K562 (cell line): ENCODE data around the gene JUND. TPM values are rescaled to one million over a fixed set of nuclear protein-coding genes. Genes with fewer than 3 reads are reported as not detected.

Source experiments
- ATAC-seq: fragments of 200-7000 bp; cut with Tn5 transposase; 3 replicates; pipeline ENCODE4 v1.9.1; 2020; ENCODE audit warnings: moderate library complexity
- BruUV-seq: library from RNA; stranded (reverse); fragments of 400-500 nt; replicated peaks from 2 replicates; lab custom pipeline; 2021; lab: Mats Ljungman, UMichigan
- CTCF ChIA-PET: fragments of 300-600 bp; formaldehyde crosslinking; extraction: SDS; loops from one replicate; lab custom pipeline; 2021; ENCODE audit warnings: low intra/inter-chr PET ratio; lab: Yijun Ruan, JAX
- POLR2A ChIA-PET: fragments of 300-600, 350-650 bp; sonication (Branson Sonifier 250); formaldehyde crosslinking; extraction: SDS; loops from one replicate; lab custom pipeline; 2021; ENCODE audit warnings: antibody characterized with exemption, inconsistent platforms; lab: Yijun Ruan, JAX
- DNase-seq, 4 experiments: peaks; one replicate each; pipeline versions ENCODE4 v3.0.0 to v3.0.0-alpha.2; 2011 to 2018; ENCODE audit warnings: low spot score in 3 of 4, mixed read lengths in 3 of 4; ENCODE audit errors: extremely low read depth in 1 of 4
- FAIRE-seq: peaks from 2 replicates; lab custom pipeline; 2011; peaks lifted over from hg19 to GRCh38; lab: Jason Lieb, UNC
- H2AFZ ChIP-seq: 2 replicates; pipeline ENCODE4 v1.6.0; 2011; ENCODE audit warnings: low read depth, low read length, control low read depth, inconsistent platforms
- H3K27ac ChIP-seq: fragments of 200-600 bp; 3 replicates; pipeline ENCODE4 v1.8.0; 2011; ENCODE audit warnings: low read depth, mild to moderate bottlenecking, control low read depth, inconsistent platforms, low read length, moderate library complexity, mixed read lengths; ENCODE audit errors: extremely low read depth
- H3K27me3 ChIP-seq, 2 experiments: fragments of 300-600 bp in 1 of 2; 2 replicates in 1 of 2; 3 replicates in 1 of 2; pipeline versions ENCODE4 v1.6.0 to v1.8.0; 2011; ENCODE audit warnings: inconsistent platforms in 2 of 2, low read length in 2 of 2, mild to moderate bottlenecking in 1 of 2, mixed read lengths in 1 of 2, moderate library complexity in 1 of 2; ENCODE audit not compliant: control insufficient read depth in 2 of 2, insufficient read depth in 2 of 2
- H3K36me3 ChIP-seq: fragments of 300-600 bp; 3 replicates; pipeline ENCODE4 v1.8.0; 2011; ENCODE audit warnings: mild to moderate bottlenecking, low read length, inconsistent platforms; ENCODE audit not compliant: control insufficient read depth, insufficient read depth
- H3K4me1 ChIP-seq, 2 experiments: fragments of 200-600 bp in 1 of 2; replicated peaks in 1 of 2; 2 replicates in 1 of 2; 3 replicates in 1 of 2; pipeline versions ENCODE4 v1.5.1 to v1.8.0; 2011; ENCODE audit warnings: inconsistent platforms in 2 of 2, low read length in 2 of 2, mild to moderate bottlenecking in 1 of 2, mixed read lengths in 1 of 2, moderate library complexity in 1 of 2; ENCODE audit not compliant: control insufficient read depth in 2 of 2, insufficient read depth in 2 of 2
- H3K4me2 ChIP-seq: 2 replicates; pipeline ENCODE4 v1.6.1; 2011; ENCODE audit warnings: low read length, control low read depth, inconsistent platforms, mixed read lengths; ENCODE audit not compliant: insufficient read depth
- H3K4me3 ChIP-seq: fragments of 200-600 bp; sonication (generic), shearing (Covaris generic); 2 replicates; pipeline ENCODE4 v1.5.1; 2016; ENCODE audit warnings: control low read depth, inconsistent platforms
- H3K79me2 ChIP-seq: fragments of 200-600 bp; 3 replicates; pipeline ENCODE4 v1.8.0; 2011; ENCODE audit warnings: low read length, inconsistent platforms; ENCODE audit not compliant: control insufficient read depth, insufficient read depth
- H3K9ac ChIP-seq, 2 experiments: 2 replicates each; pipeline versions ENCODE4 v1.6.0 to v1.6.1; 2011; ENCODE audit warnings: low read depth in 2 of 2, low read length in 2 of 2, control low read depth in 1 of 2, inconsistent platforms in 1 of 2, mild to moderate bottlenecking in 1 of 2, mixed read lengths in 1 of 2; ENCODE audit not compliant: insufficient read depth in 1 of 2
- H3K9me1 ChIP-seq: one replicate; pipeline ENCODE4 v1.6.0; 2011; ENCODE audit warnings: inconsistent platforms, mild to moderate bottlenecking, low read length, moderate library complexity; ENCODE audit not compliant: control insufficient read depth, insufficient read depth
- H3K9me3 ChIP-seq: replicated peaks from 2 replicates; pipeline ENCODE4 v1.5.1; 2011; ENCODE audit warnings: low read depth, low read length, inconsistent platforms; ENCODE audit not compliant: control insufficient read depth, insufficient read depth
- H4K20me1 ChIP-seq: replicated peaks from 2 replicates; pipeline ENCODE4 v1.6.1; 2011; ENCODE audit warnings: low read length, inconsistent platforms, mixed read lengths; ENCODE audit not compliant: control insufficient read depth, insufficient read depth
- ATF4 ChIP-seq: fragments of 450-650 bp; formaldehyde crosslinking; IDR thresholded peaks from 2 replicates; pipeline ENCODE4 v1.4.0; 2022; ENCODE audit warnings: mild to moderate bottlenecking, moderate library complexity
- BMI1 ChIP-seq: fragments of 150-350 bp; IDR thresholded peaks from 2 replicates; pipeline ENCODE4 v1.6.1; 2014; ENCODE audit warnings: low read length
- CEBPB ChIP-seq: fragments of 450-650 bp; IDR thresholded peaks from 2 replicates; pipeline ENCODE4 v1.6.1; 2016; ENCODE audit warnings: missing genetic modification characterization, missing compliant biosample characterization
- ETV5 ChIP-seq: sonication (generic); formaldehyde crosslinking; IDR thresholded peaks from 2 replicates; pipeline ENCODE4 v1.4.0; 2020; ENCODE audit warnings: low read depth, mild to moderate bottlenecking, missing genetic modification reagents
- FOXJ2 ChIP-seq: fragments of 200-800 bp; sonication (Bioruptor generic); IDR thresholded peaks from 2 replicates; pipeline ENCODE4 v1.6.1; 2016; ENCODE audit warnings: missing genetic modification characterization, missing compliant biosample characterization
- FOXK1 ChIP-seq: sonication (generic); formaldehyde crosslinking; IDR thresholded peaks from 2 replicates; pipeline ENCODE4 v1.8.0; 2022; ENCODE audit warnings: missing genetic modification reagents, mild to moderate bottlenecking, borderline replicate concordance
- FOXP1 ChIP-seq: sonication (generic); formaldehyde crosslinking; IDR thresholded peaks from 2 replicates; pipeline ENCODE4 v1.8.0; 2022; ENCODE audit warnings: mild to moderate bottlenecking, missing genetic modification reagents
- GABPB2 ChIP-seq: fragments of 250-450 bp; sonication (Bioruptor Pico); conservative IDR thresholded peaks from 2 replicates; pipeline ENCODE4 v1.5.1; 2021; ENCODE audit warnings: mild to moderate bottlenecking
- HNRNPK ChIP-seq: fragments of 200-400 bp; formaldehyde crosslinking; IDR thresholded peaks from one replicate; pipeline ENCODE4 v1.6.1; 2018; ENCODE audit warnings: mild to moderate bottlenecking, low read depth, low read length; ENCODE audit not compliant: poor library complexity, severe bottlenecking
- KLF16 ChIP-seq: IDR thresholded peaks from 2 replicates; pipeline ENCODE4 v1.6.1; 2016; ENCODE audit warnings: antibody characterized with exemption
- NFYB ChIP-seq: IDR thresholded peaks from 2 replicates; pipeline ENCODE4 v1.6.1; 2011; ENCODE audit warnings: mild to moderate bottlenecking, moderate library complexity; ENCODE audit not compliant: insufficient read length; ENCODE audit errors: extremely low read depth
- NKRF ChIP-seq: fragments of 450-650 bp; IDR thresholded peaks from 2 replicates; pipeline ENCODE4 v1.6.1; 2016; ENCODE audit warnings: borderline replicate concordance
- POLR2B ChIP-seq: fragments of 450-650 bp; IDR thresholded peaks from 2 replicates; pipeline ENCODE4 v1.6.1; 2018; ENCODE audit warnings: low read depth; ENCODE audit not compliant: partially characterized antibody
- RBM25 ChIP-seq: fragments of 200-400 bp; formaldehyde crosslinking; IDR thresholded peaks from 2 replicates; pipeline ENCODE4 v1.6.1; 2018; ENCODE audit warnings: low read length, low read depth, moderate library complexity; ENCODE audit not compliant: severe bottlenecking
- RCOR1 ChIP-seq, 2 experiments: IDR thresholded peaks; 2 replicates each; pipeline ENCODE4 v1.6.1; 2012; ENCODE audit warnings: low read depth in 2 of 2, low read length in 2 of 2, borderline replicate concordance in 1 of 2, improper control_type of control experiment in 1 of 2
- RFX5 ChIP-seq: IDR thresholded peaks from 2 replicates; pipeline ENCODE4 v1.6.1; 2011; ENCODE audit warnings: low read depth, mild to moderate bottlenecking, improper control_type of control experiment, low read length
- SMAD2 ChIP-seq: fragments of 150-350 bp; IDR thresholded peaks from 2 replicates; pipeline ENCODE4 v1.6.1; 2014; ENCODE audit warnings: low read depth, mild to moderate bottlenecking, low read length
- SUPT5H ChIP-seq: fragments of 450-650 bp; IDR thresholded peaks from 2 replicates; pipeline ENCODE4 v1.6.1; 2016
- TEAD4 ChIP-seq, 2 experiments: sonication (generic) in 1 of 2; formaldehyde crosslinking in 1 of 2; IDR thresholded peaks; 2 replicates each; pipeline versions ENCODE4 v1.6.1 to v1.8.0; 2012 to 2022; ENCODE audit warnings: borderline replicate concordance in 1 of 2, inconsistent platforms in 1 of 2, low read length in 1 of 2, mild to moderate bottlenecking in 1 of 2, missing genetic modification reagents in 1 of 2
- ZNF217 ChIP-seq: sonication (generic); formaldehyde crosslinking; IDR thresholded peaks from 2 replicates; pipeline ENCODE4 v1.8.0; 2022; ENCODE audit warnings: mild to moderate bottlenecking, missing genetic modification reagents
- ZNF444 ChIP-seq: fragments of 250-450 bp; sonication (Bioruptor Pico); IDR thresholded peaks from 2 replicates; pipeline ENCODE4 v1.4.0; 2020; ENCODE audit warnings: mild to moderate bottlenecking, moderate library complexity
- WGBS: fragments of 100-300 bp; shearing (Covaris generic); methylation state at CpG from one replicate; pipeline ENCODE4 v1.1.6; 2016; ENCODE audit warnings: low coverage, mixed read lengths; ENCODE audit not compliant: insufficient coverage; ENCODE audit errors: missing lambda C conversion rate; 5-methylcytosine and 5-hydroxymethylcytosine counted together
- in situ Hi-C: fragments of 300-500 bp; cut with MboI; formaldehyde crosslinking; loops from 4 replicates; pipeline ENCODE4 v1.15.0; 2018; ENCODE audit warnings: inconsistent platforms, mixed read lengths
- intact Hi-C: fragments of 100-400 bp; cut with micrococcal nuclease; formaldehyde crosslinking; loops from 2 replicates; pipeline ENCODE4 v1.14.2; 2022
- polyA plus RNA-seq, 8 experiments: library from polyadenylated mRNA; depleted of rRNA in 4 of 8; stranded (reverse) in 5 of 8; unstranded in 3 of 8; fragments of >200 nt; fragmentation: Nextera tagmentation in 2 of 8; fragmentation: Illumina TruSeq in 1 of 8; extraction: Ambion mirVana in 2 of 8; extraction: Trizol in 1 of 8; gene quantifications; 2 replicates each; pipeline versions ENCODE4 v1.2.1 to v1.2.3, GENCODE V29; 2011 to 2014; ENCODE audit warnings: inconsistent platforms in 1 of 8, missing spikeins in 1 of 8
- total RNA-seq, 7 experiments: library from RNA; depleted of rRNA in 6 of 7; stranded (reverse); fragments of >200 nt in 6 of 7; fragmentation: Illumina TruSeq in 2 of 7; extraction: Trizol in 2 of 7; gene quantifications; 2 replicates each; pipeline versions ENCODE4 v1.2.1 to v1.2.3, GENCODE V29; 2011 to 2021; ENCODE audit warnings: low replicate concordance in 1 of 7

JUND gene
- total and polyA plus RNA-seq, 9 of the 15 experiments (the other 6 are each of a cell fraction or from before 2014, with no cell fraction given), result 6.4 to 286 (median 42.3) TPM

DNA sequence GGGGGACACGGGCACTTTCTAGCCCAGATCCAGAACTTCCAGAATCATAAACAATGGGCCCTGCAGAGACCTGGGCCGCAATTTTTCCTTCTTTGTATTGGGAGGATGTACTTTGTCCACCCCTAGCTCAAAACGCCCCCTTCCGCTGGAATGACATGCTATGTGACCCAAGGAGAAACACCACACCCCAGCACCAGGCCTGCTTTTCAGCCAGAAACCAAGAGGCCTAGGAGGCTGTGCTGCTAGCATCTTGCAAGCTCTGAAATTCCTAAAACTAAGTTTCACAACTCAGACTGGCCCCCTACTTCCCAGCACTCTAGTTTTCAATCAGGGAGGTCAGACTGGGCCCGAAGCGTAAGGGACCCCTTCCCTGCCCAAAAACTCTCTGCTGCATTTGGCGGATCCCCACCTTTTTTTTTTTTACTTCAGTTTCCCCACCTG, 40.9 kb upstream of the JUND start:
- Histone ChIP-seq H3K4me2 (peak overlapping the region; percentile 91), H3K9ac (peak overlapping the region; percentile 91 to 97), H3K4me1 (peaks cover 48 to 61% of the 10 kb centered on the region in 2 experiments), H3K36me3 (peaks cover 36% of the 10 kb centered on the region), H3K4me3 (peak overlapping the region; percentile 69), H3K27me3 (no peaks in the 10 kb centered on the region), H3K9me3 (no peaks in the 10 kb centered on the region), H4K20me1 (no peaks in the 10 kb centered on the region), H2AFZ (peak overlapping the region; percentile 18; the same call in 1 of the 2 replicates), H3K9me1 (no peaks in the 10 kb centered on the region), H3K27ac (peak overlapping the region; percentile 89), H3K79me2 (peaks cover 61% of the 10 kb centered on the region)
- ChIA-PET POLR2A (interaction anchor here (0.6 to 3.8 kb wide), 17 partner anchors 14 to 560 kb away, joined by 3 to 117 read pairs (median 3); partner anchors contain the start of genes GDF15, IQCN and JUND), CTCF (interaction anchor here (0.5 to 0.8 kb wide), 3 partner anchors 19 to 41 kb away, joined by 3 to 4 read pairs (median 3); partner anchors contain the start of gene JUND)
- TSS peak; percentile 73 for BruUV-seq
- ATAC-seq, result peak; percentile 78
- intact Hi-C loops, result loop anchor here (10.0 kb wide), 1 partner anchor 208 kb away; no protein-coding TSS in a partner anchor
- FAIRE-seq, result peak; percentile 67
- in situ Hi-C loops, result loop anchor here (5.0 kb wide), 1 partner anchor 45 kb away; no protein-coding TSS in a partner anchor
- WGBS, result 0% methylated on average over 7 of the region's 7 CpGs
- DNase-seq, result peak; percentile 62 to 87 (median 74)
- 0 out of 2 replicates have a peak, but pooled peaks have one; percentile 17 for TF ChIP-seq SUPT5H
- TF ChIP-seq FOXP1, result 0 out of 2 replicates have a peak, but pooled peaks have one; percentile 29
- peak; percentile 27 for TF ChIP-seq POLR2B
- peak; percentile 32; the same call in 1 of the 2 replicates for TF ChIP-seq FOXJ2
- no peak for TF ChIP-seq NFYB
- TF ChIP-seq KLF16, result no peak
- no peak for TF ChIP-seq ZNF217 (CRISPR knock-in tag)
- TF ChIP-seq BMI1, result no peak
- TF ChIP-seq NKRF, result no peak
- TF ChIP-seq ETV5 (CRISPR knock-in tag), result no peak; the same call in 1 of the 2 replicates
- 0 out of 2 replicates have a peak, but pooled peaks have one; percentile 18 for TF ChIP-seq TEAD4 (IDR thresholded peaks at IDR 0.05; ENCODE audit: low read length)
- no peak for TF ChIP-seq TEAD4 (CRISPR knock-in tag; IDR thresholded peaks at IDR 0.05; ENCODE audit: borderline replicate concordance)
- no peak for TF ChIP-seq HNRNPK
- TF ChIP-seq RFX5, result no peak
- no peak for TF ChIP-seq SMAD2
- TF ChIP-seq GABPB2 (CRISPR knock-in tag), result no peak
- peak in 1 of 2 experiments; percentile 82; a peak in 2 of 4 replicates for TF ChIP-seq RCOR1 (IDR thresholded peaks at IDR 0.05; ENCODE audit: borderline replicate concordance in 1 of 2, low read depth in 2 of 2, low read length in 2 of 2)
- TF ChIP-seq RBM25, result peak; percentile 33
- TF ChIP-seq ZNF444 (CRISPR knock-in tag), result no peak
- TF ChIP-seq ATF4 (CRISPR knock-in tag), result 0 out of 2 replicates have a peak, but pooled peaks have one; percentile 7
- no peak for TF ChIP-seq FOXK1
- TF ChIP-seq CEBPB (tag), result no peak
